Parathyroid adenoma (tissue), 2 donors: ENCODE results near the gene DNAH11.

Experiments
- H2AFZ ChIP-seq: fragments of 300-600 bp; sonication (generic); one replicate; pipeline ENCODE4 v1.7.0; 2017; ENCODE audit warnings: antibody characterized with exemption, mild to moderate bottlenecking
- H3K27ac ChIP-seq: fragments of 300-600 bp; sonication (generic); one replicate; pipeline ENCODE4 v1.7.0; 2017
- H3K27me3 ChIP-seq: fragments of 300-600 bp; sonication (generic); one replicate; pipeline ENCODE4 v1.7.0; 2017; ENCODE audit warnings: low read length; ENCODE audit not compliant: control insufficient read depth, insufficient read depth
- H3K36me3 ChIP-seq: fragments of 300-600 bp; sonication (generic); one replicate; pipeline ENCODE4 v1.7.0; 2017; ENCODE audit warnings: low read length; ENCODE audit not compliant: control insufficient read depth, insufficient read depth
- H3K4me1 ChIP-seq: fragments of 300-600 bp; sonication (generic); one replicate; pipeline ENCODE4 v1.7.0; 2017; ENCODE audit warnings: control low read depth
- H3K4me2 ChIP-seq: fragments of 300-600 bp; sonication (generic); one replicate; pipeline ENCODE4 v1.7.0; 2017; ENCODE audit warnings: low read length
- H3K4me3 ChIP-seq: fragments of 300-600 bp; sonication (generic); one replicate; pipeline ENCODE4 v1.7.0; 2017; ENCODE audit warnings: low read depth, low read length
- H3K79me2 ChIP-seq: fragments of 300-600 bp; sonication (generic); one replicate; pipeline ENCODE4 v1.7.0; 2017; ENCODE audit warnings: control low read depth
- H3K9ac ChIP-seq: fragments of 300-600 bp; sonication (generic); one replicate; pipeline ENCODE4 v1.7.0; 2017; ENCODE audit warnings: mild to moderate bottlenecking
- H3K9me3 ChIP-seq: fragments of 300-600 bp; sonication (generic); one replicate; pipeline ENCODE4 v1.7.0; 2017; ENCODE audit warnings: low read length; ENCODE audit not compliant: control insufficient read depth
- TF ChIP-seq, protein P1 (sequence below): fragments of 300-600 bp; sonication (generic); IDR thresholded peaks from one replicate; pipeline ENCODE4 v1.7.0; 2017; ENCODE audit warnings: antibody characterized with exemption, mild to moderate bottlenecking
- donor health status: primary hyperparathyroidism.

Gene DNAH11

DNA sequence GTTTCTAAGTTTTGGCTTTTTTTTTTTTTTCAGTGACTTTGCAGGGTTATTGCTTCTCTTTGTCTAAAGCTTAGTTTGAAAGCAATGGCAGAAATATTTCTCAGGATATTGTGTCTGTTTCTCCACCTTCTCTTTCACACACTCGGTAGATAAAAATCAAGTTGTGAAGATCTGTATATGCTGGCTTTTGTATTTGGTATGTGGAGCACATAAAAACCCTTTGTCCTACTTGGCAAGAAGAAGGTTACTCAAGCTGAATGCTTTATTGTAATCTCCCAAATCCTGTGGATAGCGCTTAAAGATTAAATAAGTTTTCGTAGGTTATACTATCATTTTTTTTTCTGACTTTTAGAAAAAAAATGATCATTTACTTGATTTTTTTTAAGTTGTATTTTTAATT is 230.5 kb downstream of the DNAH11 start:
- no peak overlapping the region for H3K9ac ChIP-seq

DNA sequence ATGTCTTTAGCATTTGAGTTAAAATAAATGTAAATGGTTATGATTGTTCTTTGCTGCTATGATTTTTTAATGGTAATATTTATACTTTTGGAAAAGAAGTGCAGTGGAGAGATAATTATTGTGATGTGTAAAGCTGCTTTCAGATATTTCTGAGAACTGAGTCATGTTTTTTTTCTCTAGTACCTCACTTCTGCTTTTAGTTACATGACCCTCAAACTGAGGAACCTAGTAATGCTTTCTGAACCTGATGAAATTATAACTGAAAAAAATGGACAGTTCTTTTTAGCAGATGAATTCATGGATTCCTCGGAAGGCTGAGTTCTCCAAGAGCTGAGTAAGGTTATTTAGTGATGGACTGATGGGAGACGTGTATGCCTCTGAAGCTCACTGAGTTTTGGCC is 235.1 kb downstream of the DNAH11 start:
- no peaks in the 10 kb centered on the region for H3K36me3 ChIP-seq
- peaks cover 19% of the 10 kb centered on the region for H3K79me2 ChIP-seq
- no peak overlapping the region for H3K4me3 ChIP-seq
- no peak overlapping the region for H2AFZ ChIP-seq
- H3K9me3 ChIP-seq: no peaks in the 10 kb centered on the region
- peaks cover 18% of the 10 kb centered on the region for H3K4me1 ChIP-seq
- no peak overlapping the region for H3K9ac ChIP-seq
- H3K4me2 ChIP-seq: no peak overlapping the region
- TF ChIP-seq, protein P1, sequence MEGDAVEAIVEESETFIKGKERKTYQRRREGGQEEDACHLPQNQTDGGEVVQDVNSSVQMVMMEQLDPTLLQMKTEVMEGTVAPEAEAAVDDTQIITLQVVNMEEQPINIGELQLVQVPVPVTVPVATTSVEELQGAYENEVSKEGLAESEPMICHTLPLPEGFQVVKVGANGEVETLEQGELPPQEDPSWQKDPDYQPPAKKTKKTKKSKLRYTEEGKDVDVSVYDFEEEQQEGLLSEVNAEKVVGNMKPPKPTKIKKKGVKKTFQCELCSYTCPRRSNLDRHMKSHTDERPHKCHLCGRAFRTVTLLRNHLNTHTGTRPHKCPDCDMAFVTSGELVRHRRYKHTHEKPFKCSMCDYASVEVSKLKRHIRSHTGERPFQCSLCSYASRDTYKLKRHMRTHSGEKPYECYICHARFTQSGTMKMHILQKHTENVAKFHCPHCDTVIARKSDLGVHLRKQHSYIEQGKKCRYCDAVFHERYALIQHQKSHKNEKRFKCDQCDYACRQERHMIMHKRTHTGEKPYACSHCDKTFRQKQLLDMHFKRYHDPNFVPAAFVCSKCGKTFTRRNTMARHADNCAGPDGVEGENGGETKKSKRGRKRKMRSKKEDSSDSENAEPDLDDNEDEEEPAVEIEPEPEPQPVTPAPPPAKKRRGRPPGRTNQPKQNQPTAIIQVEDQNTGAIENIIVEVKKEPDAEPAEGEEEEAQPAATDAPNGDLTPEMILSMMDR: no peak
- no peak overlapping the region for H3K27ac ChIP-seq
- H3K27me3 ChIP-seq: no peaks in the 10 kb centered on the region

More for the DNA sequence above, 230.5 kb downstream of the DNAH11 start:
- Histone ChIP-seq H3K4me3 (no peak overlapping the region), H3K27ac (no peak overlapping the region), H3K9me3 (no peaks in the 10 kb centered on the region), H3K36me3 (no peaks in the 10 kb centered on the region), H3K27me3 (no peaks in the 10 kb centered on the region), H3K4me1 (peaks cover 28% of the 10 kb centered on the region), H3K4me2 (peak overlapping the region; percentile 25), H3K79me2 (peaks cover 23% of the 10 kb centered on the region), H2AFZ (no peak overlapping the region)
- TF ChIP-seq, protein P1: no peak

DNA sequence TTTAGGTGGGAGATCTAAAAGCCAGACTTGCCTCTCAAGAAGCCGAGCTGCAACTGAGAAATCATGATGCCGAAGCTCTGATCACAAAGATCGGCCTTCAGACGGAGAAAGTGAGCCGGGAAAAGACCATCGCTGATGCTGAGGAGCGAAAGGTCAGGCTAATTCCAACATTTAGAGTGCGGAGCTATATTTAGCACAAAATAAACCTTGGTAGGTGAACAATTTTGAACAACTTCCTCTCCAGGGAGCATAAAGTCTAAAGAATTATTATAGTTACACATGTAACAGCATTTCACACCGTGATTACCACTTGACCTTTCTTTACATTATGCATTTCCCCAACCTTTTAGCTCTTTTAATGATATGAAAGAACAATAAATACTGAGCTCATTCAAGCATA is 236.1 kb downstream of the DNAH11 start:
- Histone ChIP-seq H3K79me2 (peaks cover 14% of the 10 kb centered on the region), H3K9ac (no peak overlapping the region), H3K27me3 (no peaks in the 10 kb centered on the region), H3K27ac (no peak overlapping the region), H2AFZ (no peak overlapping the region), H3K36me3 (no peaks in the 10 kb centered on the region), H3K4me3 (no peak overlapping the region), H3K9me3 (no peaks in the 10 kb centered on the region), H3K4me1 (peaks cover 19% of the 10 kb centered on the region), H3K4me2 (no peak overlapping the region)
- TF ChIP-seq, protein P1: no peak

DNA sequence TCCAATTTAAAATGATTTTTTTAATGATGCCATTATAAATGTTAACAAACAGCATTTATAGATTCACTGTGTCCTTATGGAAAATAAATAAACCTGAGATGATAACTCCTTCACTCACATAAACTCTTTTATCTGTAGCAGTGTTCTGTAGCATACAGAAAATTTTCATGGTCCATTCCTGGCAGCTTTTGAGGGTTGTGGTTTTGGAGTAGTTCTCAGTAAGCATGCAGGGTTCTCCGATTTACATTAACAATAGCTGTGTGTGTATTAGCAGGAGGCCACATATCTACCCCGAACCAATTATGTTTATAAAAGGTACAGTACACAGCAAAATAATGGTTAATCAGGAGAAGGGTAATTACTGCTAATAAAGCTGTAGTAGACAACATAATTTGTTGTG is 240.2 kb downstream of the DNAH11 start:
- H2AFZ ChIP-seq: no peak overlapping the region
- H3K9me3 ChIP-seq: no peaks in the 10 kb centered on the region
- H3K9ac ChIP-seq: no peak overlapping the region
- H3K36me3 ChIP-seq: no peaks in the 10 kb centered on the region
- peaks cover 25% of the 10 kb centered on the region for H3K4me1 ChIP-seq
- TF ChIP-seq, protein P1: no peak
- no peaks in the 10 kb centered on the region for H3K27me3 ChIP-seq
- peaks cover 3% of the 10 kb centered on the region for H3K79me2 ChIP-seq
- no peak overlapping the region for H3K4me2 ChIP-seq
- H3K4me3 ChIP-seq: no peak overlapping the region
- no peak overlapping the region for H3K27ac ChIP-seq

DNA sequence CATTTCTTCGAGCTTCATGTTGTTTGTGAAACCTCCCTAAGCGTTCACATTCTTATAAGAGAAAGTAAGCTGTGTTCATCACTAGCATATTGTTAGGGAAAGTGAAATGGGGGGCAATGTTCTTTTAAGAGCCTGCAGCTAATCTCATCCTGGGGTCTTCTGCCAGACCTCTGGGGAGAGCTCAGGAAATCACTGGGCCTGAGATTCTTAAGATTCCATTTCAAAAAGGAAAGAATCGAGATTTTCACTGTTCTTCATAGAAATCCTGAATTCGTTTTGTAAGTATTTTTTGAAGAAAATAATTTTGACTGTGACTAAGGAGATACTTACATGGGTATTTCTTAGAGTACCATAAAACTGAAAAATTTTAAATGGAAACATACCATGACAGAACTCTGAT is 242.2 kb downstream of the DNAH11 start:
- Histone ChIP-seq H3K27ac (no peak overlapping the region), H3K79me2 (peaks cover 3% of the 10 kb centered on the region), H3K36me3 (no peaks in the 10 kb centered on the region), H3K9ac (no peak overlapping the region), H3K27me3 (no peaks in the 10 kb centered on the region), H3K4me1 (peaks cover 25% of the 10 kb centered on the region), H3K4me2 (no peak overlapping the region), H2AFZ (no peak overlapping the region), H3K4me3 (no peak overlapping the region), H3K9me3 (no peaks in the 10 kb centered on the region)
- TF ChIP-seq, protein P1: no peak
